OCI-LY7 (cell line): ENCODE results near the gene TRIM7. TPM values are rescaled to one million over a fixed set of nuclear protein-coding genes. Genes with fewer than 3 reads are reported as not detected.

Experiments
- BruUV-seq: library from RNA; stranded (reverse); fragments of 400-500 nt; replicated peaks from 2 replicates; lab custom pipeline; 2021; lab: Mats Ljungman, UMichigan
- CTCF ChIA-PET: fragments of 300-600 bp; sonication (Branson Sonifier 250); formaldehyde crosslinking; loops from one replicate; lab custom pipeline; 2022; ENCODE audit warnings: antibody characterized with exemption; ENCODE audit not compliant: unreplicated experiment; lab: Charles Lee
- POLR2A ChIA-PET: fragments of 300-600 bp; sonication (Branson Sonifier 250); formaldehyde crosslinking; loops from one replicate; lab custom pipeline; 2022; ENCODE audit warnings: antibody characterized with exemption; lab: Charles Lee
- DNase-seq: peaks from one replicate; pipeline ENCODE4 v3.0.0-alpha.2; 2015; ENCODE audit warnings: low spot score
- H2AFZ ChIP-seq: fragments of 200-600 bp; sonication (generic), shearing (Covaris generic); 2 replicates; pipeline ENCODE4 v1.6.1; 2014; ENCODE audit warnings: mild to moderate bottlenecking, antibody characterized with exemption, low read length, moderate library complexity
- H3K27ac ChIP-seq: fragments of 200-600 bp; sonication (generic); 2 replicates; pipeline ENCODE4 v1.5.1; 2014; ENCODE audit warnings: mixed run types, low read depth, mild to moderate bottlenecking, moderate library complexity, low read length, inconsistent platforms; ENCODE audit not compliant: poor library complexity, severe bottlenecking
- H3K36me3 ChIP-seq: fragments of 200-600 bp; sonication (generic); 2 replicates; pipeline ENCODE4 v1.6.1; 2014; ENCODE audit warnings: mild to moderate bottlenecking, antibody characterized with exemption, low read length, moderate library complexity, mixed read lengths; ENCODE audit not compliant: insufficient read depth
- H3K4me1 ChIP-seq: fragments of 200-600 bp; sonication (generic); 2 replicates; pipeline ENCODE4 v1.5.1; 2014; ENCODE audit warnings: mild to moderate bottlenecking, low read length; ENCODE audit not compliant: insufficient read depth, poor library complexity, severe bottlenecking
- H3K4me2 ChIP-seq: fragments of 200-600 bp; sonication (generic); 2 replicates; pipeline ENCODE4 v1.6.1; 2014; ENCODE audit warnings: mild to moderate bottlenecking, low read length
- H3K4me3 ChIP-seq: fragments of 200-600 bp; sonication (generic); 2 replicates; pipeline ENCODE4 v1.5.1; 2014; ENCODE audit warnings: mild to moderate bottlenecking, low read depth, low read length; ENCODE audit not compliant: poor library complexity, severe bottlenecking
- H3K79me2 ChIP-seq: fragments of 200-600 bp; sonication (generic); 2 replicates; pipeline ENCODE4 v1.6.1; 2016; ENCODE audit warnings: low read depth, mild to moderate bottlenecking, low read length, moderate library complexity, mixed read lengths; ENCODE audit not compliant: insufficient read depth
- H3K9me2 ChIP-seq: fragments of 200-600 bp; sonication (generic); 2 replicates; pipeline ENCODE4 v1.6.1; 2016; ENCODE audit warnings: mild to moderate bottlenecking, low read length, mixed read lengths; ENCODE audit not compliant: insufficient read depth
- H3K9me3 ChIP-seq: fragments of 200-600 bp; sonication (generic); 2 replicates; pipeline ENCODE4 v1.6.1; 2014; ENCODE audit warnings: mild to moderate bottlenecking, mixed run types, low read length, mixed read lengths
- H4K20me1 ChIP-seq: fragments of 200-600 bp; sonication (generic); 2 replicates; pipeline ENCODE4 v1.6.1; 2014; ENCODE audit warnings: mild to moderate bottlenecking, antibody characterized with exemption, low read length, moderate library complexity, mixed read lengths; ENCODE audit not compliant: insufficient read depth
- CTCF ChIP-seq: fragments of 200-600 bp; sonication (generic); conservative IDR thresholded peaks from 2 replicates; pipeline ENCODE4 v1.5.1; 2014; ENCODE audit warnings: mild to moderate bottlenecking, antibody characterized with exemption, low read length, moderate library complexity, mixed read lengths
- EZH2phosphoT487 ChIP-seq: fragments of 200-600 bp; sonication (generic); IDR thresholded peaks from 2 replicates; pipeline ENCODE4 v1.6.1; 2018; ENCODE audit warnings: low read depth, borderline replicate concordance, mild to moderate bottlenecking, mixed run types, antibody characterized with exemption, low read length, moderate library complexity, mixed read lengths
- intact Hi-C: fragments of 100-400 bp; cut with micrococcal nuclease; formaldehyde crosslinking; loops from one replicate; pipeline ENCODE4 v1.10.0; 2022; ENCODE audit not compliant: unreplicated experiment
- total RNA-seq, 2 experiments: library from RNA; depleted of rRNA in 1 of 2; stranded (reverse); fragments of >200 nt in 1 of 2; shearing (Covaris generic) in 1 of 2; gene quantifications; 2 replicates each; pipeline ENCODE4 v1.2.3, GENCODE V29; 2014 to 2022

Gene TRIM7
- total RNA-seq, 2 experiments from 2014 or later, result 0.22 to 1.8 TPM

GRCh38 chr5:181190711-181191525 is 14.1 kb downstream of the TRIM7 start:
- H3K9me3 ChIP-seq, result no peaks in the 10 kb centered on the region
- no peaks in the 10 kb centered on the region for H4K20me1 ChIP-seq
- H3K4me3 ChIP-seq, result peak overlapping the region; percentile 69
- H3K79me2 ChIP-seq, result peaks cover 8% of the 10 kb centered on the region; the same call in 1 of the 2 replicates
- peaks cover 27% of the 10 kb centered on the region for H3K4me1 ChIP-seq
- no peaks in the 10 kb centered on the region for H3K9me2 ChIP-seq
- H3K27ac ChIP-seq, result peak overlapping the region; percentile 82
- BruUV-seq, result no TSS peak
- peak overlapping the region; percentile 85 for H3K4me2 ChIP-seq
- POLR2A ChIA-PET, result interaction anchor here (0.6 to 3.3 kb wide), 15 partner anchors 11 to 370 kb away, joined by 3 to 25 read pairs (median 5); partner anchors contain the start of genes TRIM41 and TRIM52
- H3K36me3 ChIP-seq, result no peaks in the 10 kb centered on the region
- TF ChIP-seq EZH2phosphoT487 (no peak), CTCF (peak; percentile 83)
- DNase-seq, result peak; percentile 77
- CTCF ChIA-PET, result interaction anchor here (1.0 kb wide), 1 partner anchor 27 kb away, joined by 3 read pairs; no protein-coding TSS in a partner anchor
- H2AFZ ChIP-seq, result peak overlapping the region; percentile 75
- intact Hi-C loops, result loop anchor here (1.0 kb wide), 3 partner anchors 16 to 32 kb away; partner anchors contain the start of gene TRIM41

- Histone ChIP-seq H4K20me1 (no peaks in the 10 kb centered on the region), H3K4me1 (peaks cover 27% of the 10 kb centered on the region), H2AFZ (peak overlapping the region; percentile 75), H3K27ac (peak overlapping the region; percentile 82), H3K79me2 (peaks cover 8% of the 10 kb centered on the region; the same call in 1 of the 2 replicates), H3K4me3 (peak overlapping the region; percentile 69), H3K36me3 (no peaks in the 10 kb centered on the region), H3K4me2 (peak overlapping the region; percentile 85), H3K9me3 (no peaks in the 10 kb centered on the region), H3K9me2 (no peaks in the 10 kb centered on the region)
- peak; percentile 40 for DNase-seq
- no TSS peak for BruUV-seq
- intact Hi-C loops, result no loop called here
- CTCF ChIA-PET, result interaction anchor here (0.6 to 1.2 kb wide), 3 partner anchors 17 to 27 kb away, joined by 3 to 5 read pairs (median 3); no protein-coding TSS in a partner anchor
- POLR2A ChIA-PET, result interaction anchor here (0.7 to 3.3 kb wide), 9 partner anchors 9 to 38 kb away, joined by 3 to 25 read pairs (median 6); partner anchors contain the start of gene TRIM41
- TF ChIP-seq CTCF, result no peak
- TF ChIP-seq EZH2phosphoT487, result no peak
Observed at GRCh38 chr5:181189962-181190710, 14.9 kb downstream of the TRIM7 start.
